ENCODE data around the gene PRRC1.

GRCh38 chr5:127565586-127566270, 48.3 kb downstream of the PRRC1 start:
- TF ChIP-seq POLR2A (IDR thresholded peaks at IDR 0.05) (no peak), CTCF (IDR thresholded peaks at IDR 0.05) (no peak)
